LNCaP clone FGC (cell line): Measurements from ENCODE around the gene DPP4.

ENCODE experiments used
- DNase-seq: peaks from one replicate; pipeline ENCODE4 v3.0.0-alpha.2; 2011; ENCODE audit warnings: low read depth
- H3K4me3 ChIP-seq: 2 replicates; pipeline ENCODE4 v1.5.1; 2011; ENCODE audit warnings: mild to moderate bottlenecking, low read depth, low read length, control low read depth
- TF ChIP-seq, protein P1 (sequence below): IDR thresholded peaks from 2 replicates; pipeline ENCODE4 v1.5.1; 2012; ENCODE audit warnings: mild to moderate bottlenecking; ENCODE audit not compliant: control insufficient read depth, insufficient read depth; ENCODE audit errors: extremely low read depth

The DPP4 gene

DNA sequence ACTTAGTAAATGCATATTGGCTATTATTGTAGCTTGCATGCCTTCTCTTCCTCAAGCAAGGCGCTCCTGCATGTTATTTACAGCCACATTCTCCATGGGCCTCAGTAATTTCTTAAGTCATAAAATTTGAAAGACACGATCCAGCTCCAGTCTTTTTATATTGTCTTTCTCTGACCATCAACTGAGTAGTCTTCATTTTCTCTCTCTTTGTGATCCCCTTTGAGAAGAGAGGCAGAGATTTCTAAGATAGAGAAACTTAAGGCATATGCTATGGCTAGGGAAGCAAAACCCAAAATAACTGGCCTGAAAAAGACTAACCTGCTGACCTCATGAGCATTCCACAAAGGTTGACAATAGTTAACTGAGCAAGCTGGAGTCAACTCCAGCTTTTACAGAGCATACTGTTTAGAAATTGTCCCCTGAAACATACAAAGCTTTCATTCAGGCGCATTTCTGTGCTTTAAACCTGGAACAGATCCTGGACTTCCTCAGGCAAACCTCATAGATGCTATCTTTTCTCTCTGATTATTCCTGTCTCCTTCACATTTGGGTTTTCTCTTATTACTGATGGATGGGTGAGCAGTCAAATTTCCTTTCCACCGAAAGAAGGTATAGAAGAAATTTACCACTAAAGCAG is 4.6 kb downstream of the DPP4 start:
- TF ChIP-seq, protein P1, sequence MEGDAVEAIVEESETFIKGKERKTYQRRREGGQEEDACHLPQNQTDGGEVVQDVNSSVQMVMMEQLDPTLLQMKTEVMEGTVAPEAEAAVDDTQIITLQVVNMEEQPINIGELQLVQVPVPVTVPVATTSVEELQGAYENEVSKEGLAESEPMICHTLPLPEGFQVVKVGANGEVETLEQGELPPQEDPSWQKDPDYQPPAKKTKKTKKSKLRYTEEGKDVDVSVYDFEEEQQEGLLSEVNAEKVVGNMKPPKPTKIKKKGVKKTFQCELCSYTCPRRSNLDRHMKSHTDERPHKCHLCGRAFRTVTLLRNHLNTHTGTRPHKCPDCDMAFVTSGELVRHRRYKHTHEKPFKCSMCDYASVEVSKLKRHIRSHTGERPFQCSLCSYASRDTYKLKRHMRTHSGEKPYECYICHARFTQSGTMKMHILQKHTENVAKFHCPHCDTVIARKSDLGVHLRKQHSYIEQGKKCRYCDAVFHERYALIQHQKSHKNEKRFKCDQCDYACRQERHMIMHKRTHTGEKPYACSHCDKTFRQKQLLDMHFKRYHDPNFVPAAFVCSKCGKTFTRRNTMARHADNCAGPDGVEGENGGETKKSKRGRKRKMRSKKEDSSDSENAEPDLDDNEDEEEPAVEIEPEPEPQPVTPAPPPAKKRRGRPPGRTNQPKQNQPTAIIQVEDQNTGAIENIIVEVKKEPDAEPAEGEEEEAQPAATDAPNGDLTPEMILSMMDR: no peak
- DNase-seq: no peak
- H3K4me3 ChIP-seq: no peak overlapping the region

DNA sequence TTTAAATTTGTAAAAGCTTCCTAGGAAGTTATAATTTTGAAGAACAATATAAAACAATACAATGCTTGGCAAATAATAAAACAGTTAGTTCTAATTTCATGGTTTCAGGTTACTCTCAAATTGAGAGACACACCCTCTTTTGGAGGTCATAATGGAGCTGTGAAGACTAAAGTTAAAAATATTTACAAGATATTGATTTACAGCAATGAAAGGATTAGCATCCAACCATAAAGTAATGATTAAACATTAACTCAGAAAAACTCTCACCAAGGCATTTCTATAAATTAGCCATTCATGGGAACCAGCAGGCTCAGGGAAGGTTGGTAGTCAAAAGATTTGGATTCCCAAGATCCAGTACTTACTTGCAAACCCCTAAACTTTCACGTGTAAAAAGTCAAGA is 6.4 kb downstream of the DPP4 start:
- TF ChIP-seq, protein P1: no peak
- no peak for DNase-seq
- H3K4me3 ChIP-seq: no peak overlapping the region

DNA sequence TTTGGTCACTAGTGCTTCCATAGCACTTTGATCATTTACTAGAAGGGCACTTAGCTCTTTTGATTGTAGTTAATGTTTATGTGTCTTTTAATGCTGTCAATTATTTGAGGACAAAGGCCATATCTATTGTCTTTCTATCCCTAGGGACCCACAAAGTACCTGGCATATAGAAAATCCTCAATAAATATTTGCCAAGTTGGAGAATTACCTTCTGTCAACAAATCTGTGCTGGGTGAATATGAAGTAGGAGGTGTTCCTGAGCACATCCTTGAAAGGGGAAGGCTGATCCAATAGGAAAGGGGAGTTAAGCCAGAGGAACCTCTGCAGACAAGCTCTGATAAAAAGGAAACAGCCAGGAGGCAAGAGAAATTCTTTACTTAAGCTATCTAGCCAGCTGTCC is 8.2 kb downstream of the DPP4 start:
- TF ChIP-seq, protein P1: no peak
- peak; percentile 70 for DNase-seq
- H3K4me3 ChIP-seq: no peak overlapping the region

DNA sequence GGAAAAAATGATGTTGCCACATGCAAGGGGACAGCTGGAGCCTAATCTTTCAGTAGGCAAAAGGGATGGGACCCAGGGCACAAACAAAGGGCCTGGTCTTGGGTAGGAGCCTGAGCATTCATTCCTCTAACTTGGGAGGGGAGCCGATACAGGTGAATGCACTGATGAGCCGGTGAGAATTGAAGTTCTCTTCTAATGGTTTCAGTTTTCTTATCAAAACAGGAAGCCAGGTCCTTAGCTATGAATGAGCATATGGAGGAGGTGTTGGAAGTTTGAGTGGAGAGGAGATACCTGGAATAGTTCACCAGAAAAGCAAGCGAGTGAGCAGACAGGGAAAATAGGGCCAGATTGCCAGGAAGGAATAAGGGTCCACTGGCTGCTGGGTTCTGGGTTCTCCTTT is 10.1 kb downstream of the DPP4 start:
- DNase-seq: no peak
- TF ChIP-seq, protein P1: no peak
- no peak overlapping the region for H3K4me3 ChIP-seq

DNA sequence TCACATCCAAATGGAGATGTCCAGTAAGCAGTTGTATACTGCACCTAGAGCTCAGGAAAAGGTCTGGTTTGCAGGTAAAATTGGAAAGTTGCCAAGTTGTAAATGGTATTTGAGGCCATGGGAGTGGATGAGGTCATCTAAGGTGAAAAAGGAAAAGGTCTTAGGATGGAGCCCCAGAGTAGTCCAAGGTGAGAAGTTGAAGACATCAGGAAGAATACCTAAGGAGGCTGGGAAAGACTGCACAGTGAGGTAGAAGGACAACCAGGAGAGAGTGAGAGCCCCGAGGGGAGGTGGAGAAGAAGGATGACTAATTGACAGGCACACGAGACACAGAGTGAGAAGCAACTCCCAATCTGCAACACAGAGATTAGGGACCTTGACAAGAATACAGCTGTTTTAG is 10.7 kb downstream of the DPP4 start:
- H3K4me3 ChIP-seq: no peak overlapping the region
- no peak for DNase-seq
- TF ChIP-seq, protein P1: no peak

DNA sequence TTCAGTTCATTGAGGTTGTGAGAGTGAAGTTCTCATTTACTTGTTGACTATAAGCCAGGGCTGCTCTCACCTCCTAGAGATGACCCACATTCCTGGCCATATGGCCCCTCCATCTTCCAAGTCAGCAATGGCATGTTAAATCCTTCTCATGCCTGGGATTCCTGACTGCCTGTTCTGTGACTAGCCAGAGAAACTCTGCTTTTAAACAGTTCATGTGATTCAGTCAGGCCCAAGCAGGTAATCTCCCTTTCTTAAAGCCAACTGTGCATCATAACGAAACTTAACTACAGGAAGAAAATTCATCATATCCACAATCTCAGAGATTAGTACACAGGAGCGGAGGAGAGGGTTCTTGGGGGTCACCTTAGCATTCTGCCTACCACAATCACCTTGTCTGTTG is 11.5 kb downstream of the DPP4 start:
- TF ChIP-seq, protein P1: no peak
- H3K4me3 ChIP-seq: no peak overlapping the region
- DNase-seq: no peak

DNA sequence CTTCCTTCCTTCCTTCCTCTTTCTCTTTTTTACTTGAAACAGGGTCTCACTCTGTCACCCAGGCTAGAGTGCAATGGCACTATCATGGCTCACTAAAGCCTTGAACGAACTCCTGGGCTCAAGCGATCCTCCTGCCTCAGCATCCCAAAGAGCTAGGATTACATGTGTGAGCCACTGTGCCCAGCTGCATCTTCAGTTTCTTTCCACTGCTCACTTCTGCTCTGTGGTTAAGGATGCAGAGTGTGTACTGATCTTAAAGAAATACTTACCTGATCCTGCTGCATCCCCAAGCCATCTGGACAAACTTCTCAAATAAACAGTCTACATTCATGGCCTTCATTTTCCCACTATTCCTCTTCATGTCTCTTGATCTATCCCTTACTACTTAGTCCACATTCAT is 13.0 kb downstream of the DPP4 start:
- TF ChIP-seq, protein P1: no peak
- no peak overlapping the region for H3K4me3 ChIP-seq
- DNase-seq: no peak
